ENCODE measurements around the gene CST5. TPM values are rescaled to one million over a fixed set of nuclear protein-coding genes. Genes with fewer than 3 reads are reported as not detected.

The CST5 gene
- polyA plus RNA-seq, 1 donor from 2014 or later = not detected

- Histone ChIP-seq H3K9ac (ENCODE audit: low read length) (no peak overlapping the region), H4K20me1 (ENCODE audit: insufficient read depth) (no peaks in the 10 kb centered on the region), H3K27ac (ENCODE audit: low read length) (no peak overlapping the region), H3K27me3 (ENCODE audit: insufficient read depth, low read depth, low read length) (no peaks in the 10 kb centered on the region), H3K4me3 (ENCODE audit: low read length) (no peak overlapping the region), H3K4me2 (ENCODE audit: low read length) (no peak overlapping the region), H3F3A (ENCODE audit: insufficient read depth, low read length, poor library complexity, severe bottlenecking) (no peaks in the 10 kb centered on the region), H3K9me2 (ENCODE audit: insufficient read depth, low read length) (no peaks in the 10 kb centered on the region), H3K79me2 (replicated peaks; ENCODE audit: insufficient read depth, low read length) (no peaks in the 10 kb centered on the region), H2AFZ (ENCODE audit: low read depth, low read length) (no peak overlapping the region), H3K36me3 (ENCODE audit: insufficient read depth, low read length) (no peaks in the 10 kb centered on the region), H3K9me3 (ENCODE audit: low read length) (no peaks in the 10 kb centered on the region)
- TF ChIP-seq TAF1 (IDR thresholded peaks at IDR 0.05; ENCODE audit: low read depth) (no peak), POLR2AphosphoS5 (IDR thresholded peaks at IDR 0.05) (no peak), EZH2 (IDR thresholded peaks at IDR 0.05; ENCODE audit: borderline replicate concordance, insufficient read depth, low read length, poor library complexity, severe bottlenecking) (no peak), RAD21 (conservative IDR thresholded peaks at IDR 0.05) (no peak), EP300 (conservative IDR thresholded peaks at IDR 0.05; ENCODE audit: poor library complexity, severe bottlenecking) (no peak), SMC3 (conservative IDR thresholded peaks at IDR 0.05; ENCODE audit: poor library complexity) (no peak), REST (IDR thresholded peaks at IDR 0.05; ENCODE audit: borderline replicate concordance) (no peak), MXI1 (conservative IDR thresholded peaks at IDR 0.05; ENCODE audit: poor library complexity, severe bottlenecking) (no peak)
- TF ChIP-seq, protein P1, sequence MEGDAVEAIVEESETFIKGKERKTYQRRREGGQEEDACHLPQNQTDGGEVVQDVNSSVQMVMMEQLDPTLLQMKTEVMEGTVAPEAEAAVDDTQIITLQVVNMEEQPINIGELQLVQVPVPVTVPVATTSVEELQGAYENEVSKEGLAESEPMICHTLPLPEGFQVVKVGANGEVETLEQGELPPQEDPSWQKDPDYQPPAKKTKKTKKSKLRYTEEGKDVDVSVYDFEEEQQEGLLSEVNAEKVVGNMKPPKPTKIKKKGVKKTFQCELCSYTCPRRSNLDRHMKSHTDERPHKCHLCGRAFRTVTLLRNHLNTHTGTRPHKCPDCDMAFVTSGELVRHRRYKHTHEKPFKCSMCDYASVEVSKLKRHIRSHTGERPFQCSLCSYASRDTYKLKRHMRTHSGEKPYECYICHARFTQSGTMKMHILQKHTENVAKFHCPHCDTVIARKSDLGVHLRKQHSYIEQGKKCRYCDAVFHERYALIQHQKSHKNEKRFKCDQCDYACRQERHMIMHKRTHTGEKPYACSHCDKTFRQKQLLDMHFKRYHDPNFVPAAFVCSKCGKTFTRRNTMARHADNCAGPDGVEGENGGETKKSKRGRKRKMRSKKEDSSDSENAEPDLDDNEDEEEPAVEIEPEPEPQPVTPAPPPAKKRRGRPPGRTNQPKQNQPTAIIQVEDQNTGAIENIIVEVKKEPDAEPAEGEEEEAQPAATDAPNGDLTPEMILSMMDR (IDR thresholded peaks at IDR 0.05; ENCODE audit: poor library complexity, severe bottlenecking) = no peak
Measured at GRCh38 chr20:23918101-23918862, 38.7 kb upstream of the CST5 start.

GRCh38 chr20:23917024-23917725 lies 37.6 kb upstream of the CST5 start:
- Histone ChIP-seq H3K27me3 (ENCODE audit: insufficient read depth, low read depth, low read length) (no peaks in the 10 kb centered on the region), H3K27ac (ENCODE audit: low read length) (no peak overlapping the region), H3K4me2 (ENCODE audit: low read length) (no peak overlapping the region), H3K79me2 (replicated peaks; ENCODE audit: insufficient read depth, low read length) (no peaks in the 10 kb centered on the region), H3K4me3 (ENCODE audit: low read length) (no peak overlapping the region), H3K9ac (ENCODE audit: low read length) (no peak overlapping the region), H2AFZ (ENCODE audit: low read depth, low read length) (no peak overlapping the region), H3K9me2 (ENCODE audit: insufficient read depth, low read length) (no peaks in the 10 kb centered on the region), H4K20me1 (ENCODE audit: insufficient read depth) (no peaks in the 10 kb centered on the region), H3K36me3 (ENCODE audit: insufficient read depth, low read length) (no peaks in the 10 kb centered on the region), H3K9me3 (ENCODE audit: low read length) (no peaks in the 10 kb centered on the region), H3F3A (ENCODE audit: insufficient read depth, low read length, poor library complexity, severe bottlenecking) (no peaks in the 10 kb centered on the region)
- TF ChIP-seq, protein P1 (IDR thresholded peaks at IDR 0.05; ENCODE audit: poor library complexity, severe bottlenecking) = no peak
